8988T (cell line): ENCODE results near the gene STON1.
"Not testable (repeated sequence)": the region's sequence is repeated elsewhere in the genome, so short reads cannot be mapped to it uniquely, and the experiment has no call there.

Source experiments
- DNase-seq: peaks from one replicate; pipeline ENCODE4 v3.0.0; 2011

STON1 gene

GRCh38 chr2:48528431-48528830 is 1.5 kb upstream of the STON1 start:
- DNase-seq = no peak

- no peak for DNase-seq
Measured at GRCh38 chr2:48529194-48529593, 760 bp upstream of the STON1 start.

- no peak for DNase-seq
Measured at GRCh38 chr2:48529676-48530032, 300 bp upstream of the STON1 start.

DNA sequence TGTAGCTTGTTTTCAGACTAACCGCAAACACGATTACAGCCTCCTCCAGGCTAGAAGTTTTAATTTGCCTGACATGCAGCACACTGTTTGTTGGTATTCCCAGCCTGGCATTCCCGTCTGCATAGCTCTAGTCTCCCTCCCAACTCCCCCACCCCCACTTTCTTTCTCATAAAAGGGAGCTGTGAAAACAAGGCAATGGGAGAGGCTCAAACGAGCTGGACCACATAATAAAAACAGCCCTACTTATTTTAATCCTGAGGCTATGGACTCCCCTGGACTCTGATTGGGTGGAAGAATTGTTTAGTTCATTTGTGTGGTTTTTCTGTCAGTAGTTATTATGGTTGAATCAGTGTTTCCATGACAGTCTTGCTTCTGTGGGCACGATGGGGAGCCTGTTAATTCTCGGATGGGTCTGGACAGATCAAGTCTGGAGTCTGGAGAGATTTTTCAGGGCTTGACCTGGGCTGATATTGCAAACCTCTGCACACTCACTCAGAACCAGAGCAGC is 1.2 kb downstream of the STON1 start:
- no peak for DNase-seq

DNA sequence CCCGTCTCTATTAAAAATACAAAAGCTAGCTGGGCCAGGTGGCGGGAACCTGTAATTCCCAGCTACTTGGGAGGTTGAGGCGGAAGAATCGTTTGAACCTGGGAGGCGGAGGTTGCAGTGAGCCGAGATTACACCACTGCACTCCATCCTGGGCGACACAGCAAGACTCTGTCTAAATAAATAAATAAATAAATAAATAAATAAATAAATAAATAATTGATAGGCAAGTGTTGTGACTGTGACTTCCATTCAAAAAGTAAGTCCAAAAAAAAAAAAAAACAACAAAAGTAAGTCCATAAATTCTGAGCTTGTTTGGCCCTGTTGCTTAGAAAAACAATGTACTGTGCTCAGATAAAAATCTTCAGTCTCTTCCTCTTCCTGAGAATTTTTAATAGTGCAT is 2.2 kb downstream of the STON1 start:
- DNase-seq = no peak

- no peak for DNase-seq
Measured at GRCh38 chr2:48532824-48533223, 2.9 kb downstream of the STON1 start.

- no peak for DNase-seq
Measured at GRCh38 chr2:48534781-48535180, 4.8 kb downstream of the STON1 start.

DNA sequence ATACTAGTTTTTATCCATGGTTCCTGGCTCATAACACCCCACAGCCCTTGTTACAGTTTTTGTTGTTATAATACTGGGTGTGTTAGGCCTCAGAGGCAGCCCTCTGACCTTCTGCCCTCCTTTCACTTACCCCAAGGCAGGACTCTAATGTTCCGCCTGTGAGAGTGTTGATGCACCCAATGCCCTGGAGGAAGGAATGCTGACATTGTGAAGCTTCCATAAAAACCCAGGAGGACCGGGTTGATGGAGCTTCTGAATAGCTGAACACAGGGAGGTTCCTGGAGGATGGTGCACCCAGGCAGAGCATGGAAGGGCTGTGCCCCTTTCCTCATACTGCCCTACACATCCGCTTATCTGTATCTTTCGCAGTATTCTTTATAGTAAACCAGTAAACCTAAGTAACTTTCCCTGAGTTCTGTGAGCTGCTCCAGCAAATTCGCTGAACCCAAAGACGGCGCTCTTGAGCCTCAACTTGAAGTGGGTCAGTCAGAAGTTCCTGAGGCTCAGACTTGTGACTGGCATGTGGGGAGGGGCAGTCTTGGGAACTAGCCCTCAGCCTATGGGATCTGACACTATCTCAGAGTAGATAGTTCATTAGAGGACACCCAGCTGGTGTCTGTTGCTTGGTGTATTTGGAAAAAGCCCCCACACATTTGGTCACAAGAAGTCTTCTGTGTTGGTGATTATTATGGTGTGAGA is 10.4 kb downstream of the STON1 start:
- DNase-seq = no peak

DNA sequence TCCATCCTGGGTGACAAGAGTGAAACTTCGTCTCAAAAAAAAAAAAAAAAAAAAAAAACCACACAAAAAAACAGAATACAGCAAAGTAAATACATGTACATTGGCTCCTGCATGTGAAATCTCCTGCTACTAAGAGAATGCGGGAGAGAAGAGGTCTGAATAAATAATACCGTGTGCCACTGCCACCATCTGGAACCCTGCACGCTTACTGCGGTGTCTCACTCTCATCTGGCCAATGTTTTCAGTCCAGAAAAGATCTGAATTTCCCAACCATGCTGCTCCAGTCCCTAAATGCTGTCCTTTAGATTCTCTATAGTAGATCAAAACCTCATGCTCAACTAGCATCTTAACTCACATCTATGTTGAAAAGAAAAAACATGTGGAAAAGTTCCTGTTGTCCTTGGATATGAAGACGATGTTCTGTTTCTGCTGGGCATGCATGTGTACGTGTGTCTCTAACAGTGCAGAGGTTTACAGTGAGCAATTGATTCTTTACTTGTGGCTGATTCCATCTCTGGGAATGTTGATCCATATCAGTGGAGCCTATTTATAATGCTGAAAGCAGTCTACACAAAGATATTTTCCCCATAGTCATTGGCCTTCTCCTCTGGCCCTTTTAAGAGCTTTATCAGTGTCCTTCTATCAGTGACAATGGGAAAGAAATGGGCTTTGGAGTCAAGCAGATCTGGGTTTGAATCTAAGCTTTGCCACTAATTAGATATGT is 11.9 kb downstream of the STON1 start:
- DNase-seq = no peak

- no peak for DNase-seq
Measured at GRCh38 chr2:48543895-48544294, 13.9 kb downstream of the STON1 start.

- no peak for DNase-seq
Measured at GRCh38 chr2:48545244-48545643, 15.3 kb downstream of the STON1 start.

GRCh38 chr2:48548840-48549239 is 18.9 kb downstream of the STON1 start:
- DNase-seq = no peak

GRCh38 chr2:48549972-48550371 is 20.0 kb downstream of the STON1 start:
- DNase-seq = no peak

- DNase-seq = no peak
Measured at GRCh38 chr2:48551548-48551947, 21.6 kb downstream of the STON1 start.

GRCh38 chr2:48555071-48555470 is 25.1 kb downstream of the STON1 start:
- not testable (repeated sequence) for DNase-seq

DNA sequence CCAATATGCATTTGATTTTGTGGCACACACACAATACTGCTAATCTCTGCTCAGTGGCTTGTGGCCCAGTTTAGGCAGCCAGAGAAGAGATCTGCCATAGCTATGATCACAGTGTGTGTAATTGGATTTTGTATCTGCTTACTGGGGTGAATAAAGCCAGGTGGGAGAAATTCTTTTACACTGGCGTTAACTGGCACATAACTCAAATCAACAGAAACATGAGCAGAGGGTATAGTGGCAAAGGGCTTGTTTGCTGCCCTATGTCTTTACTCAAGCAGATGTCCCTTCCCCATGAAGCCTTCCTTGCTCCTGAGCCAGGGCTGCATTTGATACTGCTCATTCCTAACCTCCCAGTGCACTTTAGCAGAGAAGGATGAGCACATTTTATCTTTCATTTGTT is 28.5 kb downstream of the STON1 start:
- no peak for DNase-seq

- no peak for DNase-seq
Measured at GRCh38 chr2:48560546-48561209, 30.7 kb downstream of the STON1 start.

DNA sequence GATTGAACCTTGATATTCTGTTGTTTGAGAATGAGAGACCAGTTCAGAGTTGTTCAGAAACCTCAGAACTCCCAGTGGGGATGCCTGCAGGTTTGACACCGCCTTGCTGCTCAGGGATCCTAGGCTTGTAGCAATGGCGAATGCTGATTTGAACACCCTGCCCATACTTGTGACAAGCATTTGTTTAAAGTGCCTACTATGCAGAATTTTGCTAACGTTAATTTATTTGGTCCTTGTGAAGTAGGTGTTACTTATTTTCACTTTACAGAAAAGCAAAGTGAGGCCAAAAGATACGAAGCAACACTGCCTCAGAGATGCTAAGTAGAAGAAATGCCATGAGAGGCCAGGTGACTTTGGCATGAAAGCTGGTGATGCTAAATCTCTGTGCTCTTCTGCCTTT is 32.3 kb downstream of the STON1 start:
- DNase-seq = no peak

DNA sequence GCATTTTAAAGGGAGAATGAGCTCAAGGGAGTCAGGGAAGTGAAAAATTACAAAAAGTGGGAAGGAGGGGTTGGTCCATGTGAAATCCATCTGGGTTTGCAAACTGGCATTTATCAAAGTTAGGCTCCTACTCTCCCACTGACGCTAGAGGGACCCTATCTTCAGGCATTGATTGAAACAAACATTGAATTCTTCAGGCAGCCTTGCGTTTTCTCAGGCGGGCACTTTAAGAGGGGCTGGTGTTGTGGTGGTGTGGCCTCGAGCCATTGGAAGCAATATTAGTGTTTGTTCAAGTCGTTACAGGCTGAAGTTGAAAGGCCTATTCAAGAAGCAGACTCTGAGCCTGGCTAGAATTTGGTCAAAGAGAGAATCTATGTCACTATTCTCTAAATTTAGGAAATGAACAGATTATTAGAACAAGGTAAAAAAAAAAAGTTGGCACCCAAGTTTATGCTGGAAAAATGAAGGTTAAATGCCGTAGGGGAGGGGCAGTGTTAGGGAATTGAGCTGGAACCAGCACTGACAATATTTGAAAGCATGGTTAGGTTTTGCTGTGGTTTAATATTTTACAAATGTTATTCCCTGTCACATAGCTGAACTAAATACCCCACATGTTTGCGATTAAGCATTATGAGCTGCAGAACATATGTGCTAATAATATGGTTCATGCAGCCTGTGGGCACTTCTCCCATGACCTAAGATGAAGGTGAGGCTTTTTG is 36.8 kb downstream of the STON1 start:
- no peak for DNase-seq

DNA sequence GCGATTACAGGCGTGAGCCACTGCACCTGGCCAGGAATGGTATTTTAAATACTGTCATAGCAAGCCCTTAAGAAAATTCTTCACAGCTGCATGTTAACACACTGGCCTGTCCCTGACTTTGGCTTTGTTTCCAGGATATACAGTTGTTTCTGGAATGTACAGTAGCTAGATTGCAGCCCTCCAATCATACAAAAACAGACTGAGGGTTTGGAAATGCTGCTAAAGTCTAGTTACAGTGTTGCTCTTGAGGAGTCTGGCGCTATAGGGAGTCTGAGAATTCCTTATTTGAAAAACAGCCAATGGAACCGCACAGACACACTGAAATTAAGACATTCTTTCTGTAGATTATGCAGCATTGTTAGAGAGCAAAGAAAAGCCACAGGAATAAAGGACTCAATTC is 37.7 kb downstream of the STON1 start:
- no peak for DNase-seq

DNA sequence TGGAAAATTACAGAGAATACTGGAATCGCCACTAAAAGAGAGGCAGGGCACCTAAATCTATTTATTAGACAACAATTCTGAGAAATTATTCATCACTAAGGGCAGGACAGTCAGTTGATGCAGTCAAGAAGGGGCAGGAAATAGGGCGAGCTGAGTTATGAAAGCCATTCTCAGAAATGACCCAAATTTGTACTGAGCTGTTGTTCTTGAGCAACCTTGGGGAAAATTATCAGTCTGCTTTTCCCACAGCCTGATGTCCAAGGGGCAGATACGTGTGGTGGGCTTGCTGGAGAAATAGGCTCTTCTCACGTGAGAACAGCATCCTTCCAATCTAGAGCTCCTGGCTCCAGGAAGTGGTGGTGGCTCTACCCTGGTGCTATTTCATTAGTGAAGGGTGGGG is 38.6 kb downstream of the STON1 start:
- no peak for DNase-seq

DNA sequence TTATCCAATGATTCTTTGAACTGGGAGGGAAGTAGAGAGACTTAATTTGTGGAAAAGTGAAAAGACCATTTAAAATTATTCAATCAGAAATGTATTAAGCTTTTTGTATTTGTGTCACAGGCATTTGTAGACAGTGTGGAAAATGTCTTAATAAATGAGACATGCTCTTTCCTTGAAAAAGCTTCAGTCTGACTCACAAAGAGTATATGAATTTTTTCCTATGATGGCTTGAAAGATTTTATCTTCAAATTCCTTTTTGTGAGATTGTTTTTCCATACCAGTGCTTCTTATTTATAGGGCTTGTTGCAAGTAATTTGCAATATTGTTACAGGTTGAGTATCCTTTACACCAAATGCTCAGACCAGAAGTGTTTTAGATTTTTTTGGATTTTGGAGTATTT is 39.5 kb downstream of the STON1 start:
- DNase-seq = no peak

DNA sequence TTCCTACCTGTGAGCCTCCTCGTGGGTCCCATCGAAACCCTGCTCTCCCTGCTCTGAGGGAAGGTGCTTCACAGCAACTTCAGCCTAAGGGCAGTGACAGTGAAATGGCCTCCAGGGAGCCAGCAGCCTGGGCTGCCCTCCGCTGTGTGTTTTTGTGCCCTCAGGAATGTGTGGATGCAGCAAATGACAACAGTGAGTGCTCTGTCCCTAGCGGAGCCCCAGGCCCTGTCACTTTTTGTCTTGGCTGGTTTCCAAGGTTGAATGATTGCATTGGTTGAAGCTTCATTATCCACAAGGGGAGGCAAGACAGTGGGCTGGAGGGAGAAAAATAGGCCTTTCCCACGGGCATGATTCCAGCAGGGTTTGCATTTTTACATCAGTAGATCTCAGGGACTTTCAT is 42.9 kb downstream of the STON1 start:
- no peak for DNase-seq
